H9 (cell line): ENCODE data around the gene LSG1. TPM values are rescaled to one million over a fixed set of nuclear protein-coding genes. Genes with fewer than 3 reads are reported as not detected.

Experiments used
- DNase-seq: peaks from one replicate; pipeline ENCODE4 v3.0.0-alpha.2; 2017
- H2AFZ ChIP-seq: one replicate; pipeline ENCODE4 v1.6.1; 2013; ENCODE audit warnings: mild to moderate bottlenecking, low read length, control low read depth, moderate library complexity
- H2AK5ac ChIP-seq: 2 replicates; pipeline ENCODE4 v1.6.1; 2013; ENCODE audit warnings: low read length, control low read depth, mixed read lengths; ENCODE audit not compliant: insufficient read length
- H2BK120ac ChIP-seq: one replicate; pipeline ENCODE4 v1.6.1; 2013; ENCODE audit warnings: low read depth, mild to moderate bottlenecking, low read length, control low read depth, inconsistent platforms; ENCODE audit not compliant: poor library complexity, severe bottlenecking
- H2BK12ac ChIP-seq: 2 replicates; pipeline ENCODE4 v1.6.1; 2013; ENCODE audit warnings: low read length, control low read depth, mixed read lengths, low read depth; ENCODE audit not compliant: insufficient read length
- H2BK15ac ChIP-seq: 2 replicates; pipeline ENCODE4 v1.6.1; 2013; ENCODE audit warnings: low read depth, low read length, control low read depth
- H2BK20ac ChIP-seq: one replicate; pipeline ENCODE4 v1.6.1; 2013; ENCODE audit warnings: low read depth, mild to moderate bottlenecking, low read length, control low read depth, inconsistent platforms; ENCODE audit not compliant: poor library complexity, severe bottlenecking
- H2BK5ac ChIP-seq: 2 replicates; pipeline ENCODE4 v1.6.1; 2013; ENCODE audit warnings: low read length, control low read depth, mixed read lengths; ENCODE audit not compliant: insufficient read length
- H3K14ac ChIP-seq: 2 replicates; pipeline ENCODE4 v1.6.1; 2013; ENCODE audit warnings: low read length, control low read depth; ENCODE audit not compliant: insufficient read depth
- H3K18ac ChIP-seq: 2 replicates; pipeline ENCODE4 v1.6.1; 2013; ENCODE audit warnings: low read depth, mild to moderate bottlenecking, mixed read lengths, low read length, control low read depth; ENCODE audit not compliant: insufficient read length
- H3K23ac ChIP-seq: 2 replicates; pipeline ENCODE4 v1.6.1; 2013; ENCODE audit warnings: low read length, control low read depth, mixed read lengths, low read depth; ENCODE audit not compliant: insufficient read length
- H3K23me2 ChIP-seq: 2 replicates; pipeline ENCODE4 v1.6.1; 2013; ENCODE audit warnings: low read depth, mild to moderate bottlenecking, mixed read lengths, low read length, control low read depth; ENCODE audit not compliant: insufficient read length, poor library complexity, severe bottlenecking
- H3K27ac ChIP-seq: 2 replicates; pipeline ENCODE4 v1.5.1; 2013; ENCODE audit warnings: low read length, control low read depth, mixed read lengths, low read depth; ENCODE audit not compliant: insufficient read length
- H3K27me3 ChIP-seq: 2 replicates; pipeline ENCODE4 v1.6.1; 2013; ENCODE audit warnings: low read length, control low read depth, inconsistent platforms; ENCODE audit not compliant: insufficient read depth
- H3K4ac ChIP-seq: 2 replicates; pipeline ENCODE4 v1.6.1; 2013; ENCODE audit warnings: low read depth, mild to moderate bottlenecking, control low read depth, inconsistent platforms, low read length, moderate library complexity
- H3K4me1 ChIP-seq: 2 replicates; pipeline ENCODE4 v1.6.1; 2013; ENCODE audit warnings: low read length, control low read depth, inconsistent platforms; ENCODE audit not compliant: insufficient read depth
- H3K4me2 ChIP-seq: 2 replicates; pipeline ENCODE4 v1.6.1; 2013; ENCODE audit warnings: low read length, control low read depth, mixed read lengths; ENCODE audit not compliant: insufficient read length, insufficient read depth
- H3K56ac ChIP-seq: 2 replicates; pipeline ENCODE4 v1.6.1; 2013; ENCODE audit warnings: low read depth, mild to moderate bottlenecking, mixed read lengths, low read length, control low read depth; ENCODE audit not compliant: insufficient read length
- H3K79me1 ChIP-seq: 2 replicates; pipeline ENCODE4 v1.6.1; 2013; ENCODE audit warnings: low read depth, mild to moderate bottlenecking, moderate library complexity, low read length, control low read depth, inconsistent platforms; ENCODE audit not compliant: insufficient read depth, poor library complexity, severe bottlenecking
- H3K79me2 ChIP-seq: 2 replicates; pipeline ENCODE4 v1.6.1; 2013; ENCODE audit warnings: low read length, control low read depth, inconsistent platforms; ENCODE audit not compliant: insufficient read depth
- H3K9ac ChIP-seq: 2 replicates; pipeline ENCODE4 v1.6.1; 2013; ENCODE audit warnings: low read length, control low read depth, mixed read lengths; ENCODE audit not compliant: insufficient read length; ENCODE audit errors: extremely low read depth
- H3K9me3 ChIP-seq: one replicate; pipeline ENCODE4 v1.6.1; 2013; ENCODE audit warnings: low read depth, low read length, inconsistent platforms; ENCODE audit not compliant: control insufficient read depth
- H3T11ph ChIP-seq: one replicate; pipeline ENCODE4 v1.6.1; 2013; ENCODE audit warnings: mild to moderate bottlenecking, low read length, control low read depth, inconsistent platforms
- H4K20me1 ChIP-seq: one replicate; pipeline ENCODE4 v1.6.1; 2013; ENCODE audit not compliant: control insufficient read depth, insufficient read length, insufficient read depth
- H4K5ac ChIP-seq: 2 replicates; pipeline ENCODE4 v1.6.1; 2013; ENCODE audit warnings: low read depth, mild to moderate bottlenecking, mixed read lengths, low read length, control low read depth; ENCODE audit not compliant: insufficient read length
- H4K8ac ChIP-seq: replicated peaks from 2 replicates; pipeline ENCODE4 v1.6.1; 2013; ENCODE audit warnings: low read length, control low read depth, mixed read lengths, low read depth; ENCODE audit not compliant: insufficient read length
- H4K91ac ChIP-seq: 2 replicates; pipeline ENCODE4 v1.6.1; 2013; ENCODE audit warnings: low read depth, mild to moderate bottlenecking, moderate library complexity, mixed read lengths, low read length, control low read depth; ENCODE audit not compliant: insufficient read length
- H3K27ac Mint-ChIP-seq, 3 experiments: 2 replicates in 2 of 3; 3 replicates in 1 of 3; pipeline ENCODE4 v1.8.0; 2020 to 2021; ENCODE audit warnings: mixed read lengths in 3 of 3, mild to moderate bottlenecking in 1 of 3, moderate library complexity in 1 of 3
- H3K27me3 Mint-ChIP-seq: 2 replicates; pipeline ENCODE4 v1.8.0; 2021; ENCODE audit warnings: low read depth, mild to moderate bottlenecking, moderate library complexity, mixed read lengths
- H3K36me3 Mint-ChIP-seq, 3 experiments: 2 replicates in 2 of 3; 3 replicates in 1 of 3; pipeline ENCODE4 v1.8.0; 2020 to 2021; ENCODE audit warnings: low read depth in 3 of 3, mixed read lengths in 3 of 3; ENCODE audit not compliant: insufficient read depth in 1 of 3
- H3K4me1 Mint-ChIP-seq, 2 experiments: 2 replicates each; pipeline ENCODE4 v1.8.0; 2020; ENCODE audit warnings: mixed read lengths in 2 of 2
- H3K4me3 Mint-ChIP-seq, 2 experiments: 2 replicates in 1 of 2; 3 replicates in 1 of 2; pipeline ENCODE4 v1.8.0; 2020 to 2021; ENCODE audit warnings: mild to moderate bottlenecking in 2 of 2, mixed read lengths in 2 of 2, moderate library complexity in 1 of 2
- H3K9me3 Mint-ChIP-seq, 2 experiments: 2 replicates in 1 of 2; 3 replicates in 1 of 2; pipeline ENCODE4 v1.8.0; 2020; ENCODE audit warnings: mild to moderate bottlenecking in 2 of 2, mixed read lengths in 2 of 2, moderate library complexity in 1 of 2
- WGBS: extraction: QIAGEN DNeasy Blood & Tissue Kit; methylation state at CpG from one replicate; pipeline ENCODE4 v1.1.7; 2013; ENCODE audit warnings: missing lambda C conversion rate, low lambda C conversion rate, mixed read lengths; ENCODE audit not compliant: insufficient read length; ENCODE audit errors: extremely low coverage; 5-methylcytosine and 5-hydroxymethylcytosine counted together
- total RNA-seq: library from RNA; stranded (reverse); gene quantifications from 2 replicates; pipeline ENCODE4 v1.2.1, GENCODE V29; 2021
- TF ChIP-seq, protein P1 (sequence below): fragments of 200-600 bp; sonication (generic); conservative IDR thresholded peaks from 3 replicates; pipeline ENCODE4 v1.8.0; 2021; ENCODE audit warnings: antibody characterized with exemption, mild to moderate bottlenecking

Gene LSG1
- total RNA-seq, 1 experiment from 2014 or later, result 63.3 TPM

DNA sequence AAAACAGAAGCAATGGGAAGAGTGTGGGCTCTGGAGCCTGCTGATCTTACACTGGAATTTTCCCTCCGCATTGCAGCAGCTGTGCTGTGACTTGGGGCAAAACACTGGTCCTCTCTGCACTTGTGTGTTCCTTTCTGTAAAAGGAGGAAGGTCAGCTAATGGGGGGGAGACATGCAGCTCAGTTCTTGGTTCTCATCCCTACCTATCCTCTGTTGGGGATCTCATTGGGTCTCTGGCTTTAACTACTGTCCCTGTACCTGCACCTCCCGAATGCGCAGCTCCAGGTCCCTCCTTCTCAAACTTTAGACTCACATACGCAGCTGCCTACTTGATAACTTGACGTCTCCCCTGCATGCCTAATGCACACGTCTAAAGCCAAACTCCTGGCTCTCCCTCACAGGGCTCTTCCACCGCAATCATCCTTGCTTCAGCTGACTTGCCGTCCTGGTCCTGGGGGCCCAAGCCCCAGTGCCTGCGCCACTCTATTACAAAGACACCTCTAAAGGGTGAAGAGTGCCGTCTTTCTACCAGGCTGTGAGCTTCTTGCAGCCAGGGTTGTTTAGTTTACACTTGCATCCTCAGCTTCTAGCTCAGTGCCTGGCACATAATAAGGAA lies 32.9 kb downstream of the LSG1 start:
- Histone ChIP-seq H3K14ac (no peak overlapping the region), H3K4me2 (no peak overlapping the region), H3K18ac (no peak overlapping the region), H3K9me3 (no peaks in the 10 kb centered on the region), H4K20me1 (no peaks in the 10 kb centered on the region), H3T11ph (no peak overlapping the region), H3K27ac (no peak overlapping the region), H3K27me3 (no peaks in the 10 kb centered on the region), H2BK120ac (no peak overlapping the region), H3K23ac (no peak overlapping the region), H2BK5ac (no peak overlapping the region), H2BK15ac (no peak overlapping the region), H3K9ac (no peak overlapping the region), H2BK20ac (no peak overlapping the region), H4K8ac (no peak overlapping the region), H3K79me1 (no peaks in the 10 kb centered on the region), H3K4me1 (no peaks in the 10 kb centered on the region), H3K79me2 (no peaks in the 10 kb centered on the region), H4K5ac (no peak overlapping the region), H4K91ac (no peak overlapping the region), H3K56ac (no peak overlapping the region), H2AK5ac (no peak overlapping the region), H3K23me2 (no peaks in the 10 kb centered on the region), H2BK12ac (no peak overlapping the region), H2AFZ (no peak overlapping the region), H3K4ac (no peak overlapping the region)
- no CpG with 5 or more reads among the region's 10 CpGs for WGBS
- no peaks in the 10 kb centered on the region for H3K27me3 Mint-ChIP-seq
- H3K4me3 Mint-ChIP-seq, result no peak overlapping the region
- peaks cover 6% of the 10 kb centered on the region in 2 experiments for H3K4me1 Mint-ChIP-seq
- DNase-seq, result no peak
- no peaks in the 10 kb centered on the region for H3K9me3 Mint-ChIP-seq
- TF ChIP-seq, protein P1, sequence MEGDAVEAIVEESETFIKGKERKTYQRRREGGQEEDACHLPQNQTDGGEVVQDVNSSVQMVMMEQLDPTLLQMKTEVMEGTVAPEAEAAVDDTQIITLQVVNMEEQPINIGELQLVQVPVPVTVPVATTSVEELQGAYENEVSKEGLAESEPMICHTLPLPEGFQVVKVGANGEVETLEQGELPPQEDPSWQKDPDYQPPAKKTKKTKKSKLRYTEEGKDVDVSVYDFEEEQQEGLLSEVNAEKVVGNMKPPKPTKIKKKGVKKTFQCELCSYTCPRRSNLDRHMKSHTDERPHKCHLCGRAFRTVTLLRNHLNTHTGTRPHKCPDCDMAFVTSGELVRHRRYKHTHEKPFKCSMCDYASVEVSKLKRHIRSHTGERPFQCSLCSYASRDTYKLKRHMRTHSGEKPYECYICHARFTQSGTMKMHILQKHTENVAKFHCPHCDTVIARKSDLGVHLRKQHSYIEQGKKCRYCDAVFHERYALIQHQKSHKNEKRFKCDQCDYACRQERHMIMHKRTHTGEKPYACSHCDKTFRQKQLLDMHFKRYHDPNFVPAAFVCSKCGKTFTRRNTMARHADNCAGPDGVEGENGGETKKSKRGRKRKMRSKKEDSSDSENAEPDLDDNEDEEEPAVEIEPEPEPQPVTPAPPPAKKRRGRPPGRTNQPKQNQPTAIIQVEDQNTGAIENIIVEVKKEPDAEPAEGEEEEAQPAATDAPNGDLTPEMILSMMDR, result no peak
- H3K36me3 Mint-ChIP-seq, result peaks cover 25 to 45% (median 35%) of the 10 kb centered on the region in 3 experiments
- H3K27ac Mint-ChIP-seq, result peak overlapping the region in 1 of 3 experiments; percentile 88; a peak in 2 of 7 replicates
